H1 (cell line): ENCODE results near the gene PPP6R1. TPM values are rescaled to one million over a fixed set of nuclear protein-coding genes. Genes with fewer than 3 reads are reported as not detected.

Experiments
- SIN3A ChIP-seq, 2 experiments: IDR thresholded peaks in 1 of 2; conservative IDR thresholded peaks in 1 of 2; 2 replicates each; pipeline ENCODE4 v1.6.1; 2011 to 2012; ENCODE audit warnings: low read length in 2 of 2, improper control_type of control experiment in 1 of 2, low read depth in 1 of 2, mild to moderate bottlenecking in 1 of 2
- SUZ12 ChIP-seq: fragments of 200-600 bp; sonication (generic); IDR thresholded peaks from 2 replicates; pipeline ENCODE4 v1.6.1; 2012; ENCODE audit warnings: mild to moderate bottlenecking, inconsistent platforms, low read length, moderate library complexity, mixed read lengths
- YY1 ChIP-seq: IDR thresholded peaks from 2 replicates; pipeline ENCODE4 v1.6.1; 2011; ENCODE audit warnings: low read depth, mild to moderate bottlenecking, low read length
- polyA plus RNA-seq, 7 experiments: library from polyadenylated mRNA; depleted of rRNA in 3 of 7; stranded (reverse) in 5 of 7; unstranded in 2 of 7; fragments of >200 nt in 5 of 7; fragments of 200-250 nt in 2 of 7; gene quantifications; 1 replicate in 5 of 7; 2 replicates in 1 of 7; 4 replicates in 1 of 7; pipeline versions ENCODE4 v1.2.1 to v1.2.3, GENCODE V29; 2011 to 2013; ENCODE audit warnings: missing spikeins in 2 of 7, mixed read lengths in 2 of 7
- total RNA-seq: library from RNA; stranded (reverse); fragmentation: NEBNext Ultra II Directional; extraction: Animal tissue kit (Norgen Biotek cat#: 25700); gene quantifications from 2 replicates; pipeline ENCODE4 v1.2.1, GENCODE V29; 2021

The PPP6R1 gene
- total and polyA plus RNA-seq, 2 of the 8 experiments (the other 6 are each of a cell fraction or from before 2014, with no cell fraction given), result 36.4 to 74.4 TPM

GRCh38 chr19:55264531-55264930 lies 5.7 kb upstream of the PPP6R1 start (continued):
- no peak for TF ChIP-seq SUZ12
- no peak for TF ChIP-seq YY1
- no peak for TF ChIP-seq SIN3A (conservative IDR thresholded peaks at IDR 0.05 in 1 of 2, IDR thresholded peaks at IDR 0.05 in 1 of 2; ENCODE audit: low read depth in 1 of 2, low read length in 2 of 2)
